ENCODE measurements around the gene PCCA.
"Not testable (repeated sequence)": the region's sequence is repeated elsewhere in the genome, so short reads cannot be mapped to it uniquely, and the experiment has no call there.

PCCA gene

GRCh38 chr13:100314132-100314910, 225.4 kb downstream of the PCCA start:
- DNase-seq, result no peak

DNA sequence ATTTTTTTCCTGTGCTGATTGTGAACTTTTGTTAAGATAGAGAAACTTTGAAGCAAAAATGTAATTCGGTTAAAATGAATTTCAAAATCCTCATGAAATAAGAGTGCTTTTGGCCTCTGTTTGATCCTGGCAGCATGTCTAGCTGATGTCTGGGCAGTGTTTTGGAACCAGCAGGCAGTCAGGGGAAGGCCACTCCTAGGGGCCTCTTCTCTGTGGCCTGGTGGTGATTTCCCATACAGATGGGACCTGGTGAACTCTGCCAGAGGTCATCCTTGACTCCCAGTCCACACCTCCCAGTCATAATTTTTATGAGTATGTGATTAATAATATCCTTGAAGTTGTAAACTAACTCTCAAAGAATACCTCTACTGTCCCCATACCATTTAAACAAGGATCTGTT, 226.6 kb downstream of the PCCA start:
- DNase-seq, result no peak

GRCh38 chr13:100318473-100318872, 229.6 kb downstream of the PCCA start:
- not testable (repeated sequence) for DNase-seq

DNA sequence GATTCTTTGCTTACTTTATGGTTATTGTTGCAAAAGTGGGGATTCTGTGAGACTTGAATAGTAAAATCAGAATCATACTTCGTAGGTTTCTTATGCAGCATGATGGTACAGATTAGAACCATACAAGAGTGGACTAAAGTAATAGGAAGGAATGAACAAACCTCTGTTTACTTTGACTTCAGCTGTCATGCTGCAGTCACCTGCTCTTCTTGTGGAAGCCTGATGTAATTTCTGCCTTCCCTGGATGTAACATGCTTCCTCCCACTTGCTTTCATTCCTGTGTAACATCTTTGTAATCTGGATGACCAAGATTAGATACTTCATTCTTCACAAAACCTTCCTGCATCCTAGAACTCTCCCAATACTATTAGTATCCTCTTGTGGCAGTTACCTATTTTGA, 235.0 kb downstream of the PCCA start:
- DNase-seq, result no peak

GRCh38 chr13:100330662-100331061, 241.8 kb downstream of the PCCA start:
- DNase-seq, result no peak

GRCh38 chr13:100333141-100333540, 244.2 kb downstream of the PCCA start:
- DNase-seq, result no peak

- DNase-seq, result no peak
Measured at GRCh38 chr13:100334214-100334613, 245.3 kb downstream of the PCCA start.

GRCh38 chr13:100336795-100337516, 248.1 kb downstream of the PCCA start:
- DNase-seq, result no peak

- DNase-seq, result no peak
Measured at GRCh38 chr13:100338275-100338674, 249.4 kb downstream of the PCCA start.

DNA sequence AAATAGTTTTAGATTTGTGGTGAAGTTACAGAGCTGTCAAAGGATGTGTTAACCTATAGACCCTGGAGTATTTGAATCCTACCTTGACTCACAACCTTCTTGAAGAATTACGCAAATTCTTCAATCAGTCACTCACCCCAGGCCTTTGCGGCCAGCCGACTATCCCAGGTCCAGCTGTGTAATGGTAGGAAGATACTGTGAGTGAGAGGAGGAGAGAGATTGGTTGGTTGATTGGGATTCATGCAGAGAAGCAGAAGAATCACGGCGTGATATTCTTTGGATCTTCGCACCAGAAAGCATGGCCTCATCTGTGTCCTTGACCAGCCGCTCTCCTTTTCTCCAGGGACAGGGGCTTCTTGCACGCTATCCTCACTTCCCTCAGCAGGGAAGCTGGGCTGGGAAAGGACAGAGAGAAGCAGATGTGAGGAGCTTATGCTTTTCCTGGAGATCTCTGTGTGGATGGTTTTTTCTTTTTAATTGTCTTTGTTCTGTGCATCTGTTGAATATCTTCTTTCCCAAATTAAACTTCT, 250.6 kb downstream of the PCCA start:
- DNase-seq, result no peak

DNA sequence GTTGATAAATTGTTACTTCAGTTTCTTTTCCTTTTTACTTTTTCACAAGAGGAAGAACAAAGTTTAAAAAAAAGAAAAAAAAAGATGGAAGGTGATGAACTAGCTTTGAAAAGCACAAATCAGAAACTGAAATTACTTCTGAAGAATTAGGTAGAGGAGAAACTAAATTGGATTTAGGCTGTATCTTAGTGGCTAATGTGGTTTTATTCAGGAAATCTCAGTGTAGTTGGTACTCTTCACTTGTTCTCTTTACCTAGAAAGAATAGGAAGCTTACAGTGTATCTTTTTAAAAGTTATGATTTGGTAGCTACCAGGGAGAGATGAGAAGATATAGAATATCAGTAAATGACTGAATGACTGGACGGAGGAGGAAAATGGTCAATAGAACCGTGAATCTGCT, 252.0 kb downstream of the PCCA start:
- no peak for DNase-seq

GRCh38 chr13:100341327-100341726, 252.4 kb downstream of the PCCA start:
- DNase-seq, result no peak

DNA sequence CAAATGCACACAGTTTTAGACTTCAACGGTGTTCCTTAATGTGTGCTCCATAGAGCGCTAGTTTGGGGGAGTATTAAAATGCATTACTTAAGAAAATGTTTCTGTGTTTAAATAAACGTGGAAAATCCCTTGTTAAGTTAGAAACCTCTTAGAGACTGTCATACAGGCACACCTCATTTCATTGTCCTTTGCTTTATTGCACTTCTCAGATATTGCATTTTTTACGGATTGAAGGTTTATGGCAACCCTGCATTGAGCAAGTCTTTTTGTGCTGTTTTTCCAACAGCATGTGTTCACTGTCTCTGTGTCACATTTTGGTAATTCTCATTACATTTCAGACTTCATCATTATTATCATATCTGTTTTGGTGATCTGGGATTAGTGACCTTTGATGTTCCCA, 255.7 kb downstream of the PCCA start:
- no peak for DNase-seq

GRCh38 chr13:100347968-100348367, 259.1 kb downstream of the PCCA start:
- DNase-seq, result no peak

DNA sequence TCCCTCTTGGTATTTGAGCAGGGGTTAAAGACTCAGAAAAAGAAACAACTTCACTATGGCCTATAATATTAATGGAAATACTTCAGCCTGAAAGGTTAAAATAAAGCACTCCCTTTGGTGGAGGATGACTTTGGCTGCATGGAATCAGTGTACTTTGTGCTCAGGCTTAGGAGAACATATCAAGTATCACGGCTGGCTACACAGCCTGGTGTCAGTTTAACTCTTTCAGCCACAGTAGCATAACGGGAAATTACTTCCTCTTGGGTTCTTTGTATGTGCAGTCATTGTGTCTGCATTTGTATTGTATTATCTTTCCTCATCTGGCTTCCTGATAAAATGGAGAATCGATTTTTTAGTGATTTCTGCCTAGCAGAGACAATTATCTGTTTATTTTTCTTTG, 260.7 kb downstream of the PCCA start:
- no peak for DNase-seq

GRCh38 chr13:100350601-100351000, 261.7 kb downstream of the PCCA start:
- no peak for DNase-seq

DNA sequence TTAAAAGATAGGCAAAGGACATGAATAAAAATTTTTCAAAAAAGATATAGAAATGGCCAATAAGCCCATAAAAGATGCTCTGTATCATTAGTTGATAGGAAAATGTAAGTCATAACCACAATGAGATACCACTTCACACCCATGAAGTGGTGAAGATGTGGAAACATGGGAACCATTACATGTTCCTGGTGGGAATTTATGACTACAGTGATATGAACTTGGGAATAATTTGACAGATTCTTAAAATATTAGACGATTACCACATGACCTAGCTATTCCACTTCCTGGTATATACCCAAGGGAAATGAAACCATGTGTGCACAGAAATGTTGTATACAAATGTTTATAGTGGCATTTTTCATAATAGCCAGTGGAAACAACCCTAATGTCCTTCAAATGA, 267.5 kb downstream of the PCCA start:
- DNase-seq, result no peak

DNA sequence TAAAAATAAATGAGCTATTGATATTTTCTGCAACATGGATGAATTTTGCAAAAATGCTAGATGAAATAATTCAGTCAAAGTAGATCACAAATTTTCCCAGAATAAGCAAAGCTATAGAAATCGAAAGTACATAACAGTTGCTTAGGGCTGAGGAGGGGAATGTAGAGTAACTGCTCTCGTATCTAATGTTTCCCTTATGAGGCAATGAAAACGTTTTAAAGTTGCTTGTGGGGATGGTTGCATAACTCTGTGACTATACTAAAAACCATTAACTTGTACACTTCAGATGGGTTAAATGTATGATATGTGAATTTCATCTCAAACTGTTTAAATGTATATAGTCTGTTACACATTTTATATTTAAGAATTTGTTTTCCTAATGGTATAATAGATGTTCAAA, 268.0 kb downstream of the PCCA start:
- DNase-seq, result no peak

- DNase-seq, result no peak
Measured at GRCh38 chr13:100357764-100358163, 268.9 kb downstream of the PCCA start.

DNA sequence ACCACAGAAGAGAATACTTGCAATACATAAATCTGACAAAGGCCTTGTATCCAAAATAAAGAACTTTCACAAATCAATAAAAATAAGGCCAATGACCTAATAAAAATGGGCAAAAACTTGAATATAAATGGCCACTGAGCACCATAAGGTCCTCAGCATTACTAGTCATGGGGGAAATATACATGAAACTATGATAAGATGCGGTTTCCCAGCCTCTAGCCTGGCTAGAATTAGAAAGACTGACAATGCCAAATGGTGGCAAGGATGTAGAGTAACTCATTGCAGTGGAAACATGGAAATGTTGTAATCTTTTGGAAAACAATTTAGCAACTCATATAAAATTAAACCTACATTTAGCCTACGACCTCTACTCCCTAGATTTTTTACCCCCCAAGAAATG, 272.6 kb downstream of the PCCA start:
- no peak for DNase-seq

DNA sequence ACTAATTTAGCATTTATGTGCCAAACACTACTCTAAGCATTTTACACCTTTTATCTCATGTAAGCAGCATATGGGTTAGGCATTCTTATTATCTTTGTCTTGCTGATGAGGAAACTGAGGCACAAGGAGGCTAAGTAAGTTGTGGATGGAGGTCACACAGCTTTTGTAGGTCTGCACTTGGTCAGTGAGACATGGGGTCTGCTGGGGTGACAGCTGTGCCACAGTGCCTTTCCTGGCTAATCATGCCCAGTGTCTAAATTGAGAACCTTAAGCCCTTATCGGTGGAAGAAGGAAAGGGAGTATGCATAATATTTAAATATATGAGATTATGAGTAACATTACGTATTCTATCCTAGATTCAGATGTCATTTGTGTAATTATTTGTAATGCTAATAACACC, 273.5 kb downstream of the PCCA start:
- no peak for DNase-seq

GRCh38 chr13:100362781-100363180, 273.9 kb downstream of the PCCA start:
- no peak for DNase-seq

DNA sequence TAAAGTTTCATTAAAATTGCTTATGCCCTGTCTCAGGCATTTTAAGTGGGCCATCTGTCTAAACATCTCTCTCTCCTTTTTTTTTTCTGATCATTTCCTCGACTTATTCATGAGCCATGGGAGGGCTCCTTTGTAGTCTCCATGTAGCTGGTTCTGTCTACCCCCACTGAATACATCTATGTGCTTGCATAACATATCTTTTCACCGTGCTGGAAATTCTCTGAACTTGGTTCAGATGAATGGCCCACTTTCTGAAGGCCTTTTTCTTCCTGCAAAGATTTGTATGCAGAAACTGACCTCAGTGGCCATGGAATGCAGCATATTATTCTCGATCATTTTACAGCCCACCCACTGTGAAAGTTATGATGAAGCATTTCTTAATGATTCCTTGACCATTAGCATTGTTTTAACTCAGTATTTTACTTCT, 274.4 kb downstream of the PCCA start:
- DNase-seq, result no peak

DNA sequence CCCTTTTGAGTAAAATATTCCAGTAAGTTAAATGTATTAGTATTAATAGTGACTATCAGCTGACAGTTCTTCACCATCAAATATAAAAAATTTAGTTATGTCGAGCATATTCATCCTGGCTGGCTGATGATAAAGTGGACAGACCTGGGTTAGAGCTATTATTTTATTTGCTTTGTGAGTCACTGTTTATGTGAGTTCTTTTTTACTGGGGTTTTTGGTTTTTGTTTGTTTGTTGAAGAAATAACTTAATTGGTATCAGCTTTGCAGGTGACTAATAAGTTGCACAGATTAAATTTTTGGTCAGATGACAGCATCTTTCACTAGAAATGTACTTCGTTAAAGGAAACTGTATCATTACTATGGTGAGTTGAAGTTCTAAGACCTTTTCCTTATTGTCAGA, 275.0 kb downstream of the PCCA start:
- no peak for DNase-seq

Measured in NCI-H1694 (cell line).